SJCRH30 (cell line): ENCODE measurements around the gene CAPN12. TPM values are rescaled to one million over a fixed set of nuclear protein-coding genes. Genes with fewer than 3 reads are reported as not detected.

ENCODE experiments used
- DNase-seq, 2 experiments: peaks; one replicate each; pipeline ENCODE4 v3.0.0-alpha.2; 2015 to 2020
- H3K27ac ChIP-seq: fragments of 250-450 bp; sonication (Bioruptor Pico); 2 replicates; pipeline ENCODE4 v1.5.1; 2020; ENCODE audit warnings: mild to moderate bottlenecking, moderate library complexity
- H3K27me3 ChIP-seq: fragments of 250-450 bp; sonication (Bioruptor Pico); 2 replicates; pipeline ENCODE4 v1.5.1; 2020; ENCODE audit warnings: mild to moderate bottlenecking, moderate library complexity
- H3K36me3 ChIP-seq: fragments of 250-450 bp; sonication (Bioruptor Pico); 2 replicates; pipeline ENCODE4 v1.5.1; 2020; ENCODE audit warnings: mild to moderate bottlenecking, moderate library complexity
- H3K4me1 ChIP-seq: fragments of 250-450 bp; sonication (Bioruptor Pico); 2 replicates; pipeline ENCODE4 v1.5.1; 2020; ENCODE audit warnings: mild to moderate bottlenecking, moderate library complexity
- H3K4me3 ChIP-seq: fragments of 250-450 bp; sonication (Bioruptor Pico); 2 replicates; pipeline ENCODE4 v1.5.1; 2020; ENCODE audit warnings: mild to moderate bottlenecking, moderate library complexity
- H3K9me3 ChIP-seq: fragments of 250-450 bp; sonication (Bioruptor Pico); replicated peaks from 2 replicates; pipeline ENCODE4 v1.5.1; 2020; ENCODE audit warnings: mild to moderate bottlenecking, moderate library complexity
- total RNA-seq: library from RNA; depleted of rRNA; stranded (reverse); fragments of >200 nt; shearing (Covaris generic); gene quantifications from 2 replicates; pipeline ENCODE4 v1.2.3, GENCODE V29; 2014; rRNA removed

The CAPN12 gene
- total RNA-seq, 1 experiment from 2014 or later, result not detected

DNA sequence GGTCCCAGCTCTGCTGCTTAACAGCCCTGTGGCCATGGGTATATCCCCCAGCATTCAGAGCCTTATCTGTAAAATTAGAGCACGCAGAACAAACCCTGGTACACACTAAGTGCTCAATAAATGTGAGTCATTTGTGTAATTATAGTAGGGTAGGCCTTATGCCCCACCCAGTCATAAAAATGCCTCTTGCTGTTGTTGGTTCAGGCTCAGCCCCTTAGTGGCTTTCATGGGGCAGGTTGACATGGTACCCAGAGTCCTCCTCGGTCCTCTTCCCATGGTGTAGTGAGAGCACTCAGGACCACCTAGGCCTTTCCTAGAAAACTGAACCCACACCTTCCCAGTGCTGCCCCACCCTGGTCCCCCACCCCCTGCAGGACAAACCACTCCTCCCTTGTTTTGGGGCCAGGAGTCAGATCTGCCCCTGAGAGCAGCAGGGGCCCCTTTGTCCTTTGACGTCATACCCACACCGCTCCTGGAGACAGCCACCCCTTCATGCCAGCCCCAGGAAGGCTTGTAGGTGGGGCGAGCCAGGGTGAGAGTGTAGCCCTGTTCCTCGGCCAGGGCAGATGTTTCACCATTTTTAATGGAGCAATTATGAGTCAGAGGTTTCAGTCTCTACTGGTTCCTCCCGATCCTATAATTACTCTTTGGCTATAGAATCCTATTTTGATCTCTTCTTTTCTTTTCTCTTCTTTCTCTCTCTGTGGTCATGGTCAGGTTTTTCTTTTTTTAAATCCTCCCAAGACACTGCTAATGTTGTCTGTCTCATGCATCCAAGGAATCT is 60.0 kb downstream of the CAPN12 start:
- Histone ChIP-seq H3K4me3 (no peak overlapping the region), H3K4me1 (peaks cover 33% of the 10 kb centered on the region), H3K36me3 (peaks cover 9% of the 10 kb centered on the region)

DNA sequence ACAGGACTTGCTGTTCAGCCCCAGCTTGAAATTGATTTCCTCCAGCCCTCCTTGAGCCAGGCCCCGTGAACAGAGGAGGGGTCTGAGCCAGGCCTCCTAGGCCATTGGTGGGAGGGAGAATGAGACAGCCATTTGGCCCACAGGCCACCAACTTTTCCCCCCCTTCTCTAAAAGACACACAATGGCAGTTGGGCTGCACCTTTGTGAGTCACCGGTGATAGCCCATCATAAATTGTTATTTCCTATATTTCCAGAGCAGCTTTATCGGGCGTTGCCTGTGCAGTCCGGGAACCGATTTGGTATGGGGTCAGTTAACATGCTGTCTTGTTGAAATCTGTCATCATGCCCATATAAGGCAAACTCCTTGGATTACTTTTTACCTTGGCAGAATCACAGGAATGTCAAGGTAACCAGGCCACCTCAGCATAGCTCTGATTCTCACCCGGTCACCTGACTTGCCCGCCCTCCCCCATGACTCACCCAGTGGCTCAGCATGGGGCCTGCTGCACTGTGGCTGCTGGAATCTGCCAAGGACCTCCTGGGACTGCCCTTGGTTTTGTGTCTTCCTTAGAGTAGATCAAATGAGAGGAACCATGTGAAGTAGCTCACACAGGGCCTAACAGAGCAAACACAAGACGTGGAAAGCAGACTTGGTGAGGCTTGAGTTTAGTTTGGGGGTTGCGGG is 60.7 kb downstream of the CAPN12 start:
- DNase-seq, result peak; percentile 60 to 69
- Histone ChIP-seq H3K27me3 (no peaks in the 10 kb centered on the region), H3K27ac (peak overlapping the region; percentile 24; the same call in 1 of the 2 replicates), H3K36me3 (peaks cover 11% of the 10 kb centered on the region; the same call in 1 of the 2 replicates), H3K4me1 (peaks cover 33% of the 10 kb centered on the region), H3K4me3 (no peak overlapping the region), H3K9me3 (no peaks in the 10 kb centered on the region)

More for the DNA sequence above, 60.0 kb downstream of the CAPN12 start:
- Histone ChIP-seq H3K9me3 (no peaks in the 10 kb centered on the region), H3K27me3 (no peaks in the 10 kb centered on the region), H3K27ac (peak overlapping the region; percentile 24; the same call in 1 of the 2 replicates)
- peak in 1 of 2 experiments; percentile 38 for DNase-seq

DNA sequence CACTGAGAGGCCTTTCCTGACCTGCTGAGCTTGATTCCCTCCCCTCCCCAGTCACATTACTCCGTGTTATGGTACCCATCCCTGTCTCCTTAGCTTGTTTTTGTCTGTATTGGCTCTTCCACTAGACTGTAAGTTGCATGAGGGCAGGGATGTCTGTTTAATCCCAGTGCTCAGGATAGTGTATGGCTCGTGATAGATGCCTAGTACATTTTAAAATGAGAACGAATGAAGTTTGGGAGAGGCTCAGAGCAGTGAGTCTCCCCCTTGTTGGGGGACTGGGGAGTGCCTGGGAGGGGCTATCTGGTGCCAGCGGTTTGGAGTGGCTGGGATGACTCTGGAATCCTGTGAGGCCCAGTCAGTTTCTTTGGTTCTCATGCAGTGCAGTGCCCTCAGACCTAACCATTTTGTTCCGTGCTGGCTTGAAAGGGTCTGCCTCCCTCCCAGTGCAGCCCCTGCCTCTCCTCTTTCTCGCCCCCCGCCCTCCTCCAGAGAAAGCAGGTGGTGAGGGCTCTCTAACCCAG is 61.3 kb downstream of the CAPN12 start:
- Histone ChIP-seq H3K27ac (peak overlapping the region; percentile 24; the same call in 1 of the 2 replicates), H3K4me3 (no peak overlapping the region), H3K4me1 (peaks cover 33% of the 10 kb centered on the region), H3K27me3 (no peaks in the 10 kb centered on the region), H3K36me3 (peaks cover 13% of the 10 kb centered on the region; the same call in 1 of the 2 replicates), H3K9me3 (no peaks in the 10 kb centered on the region)
- no peak for DNase-seq

- no peak for DNase-seq
- Histone ChIP-seq H3K27ac (no peak overlapping the region), H3K36me3 (peaks cover 11% of the 10 kb centered on the region; the same call in 1 of the 2 replicates), H3K4me3 (no peak overlapping the region), H3K4me1 (peaks cover 33% of the 10 kb centered on the region), H3K9me3 (no peaks in the 10 kb centered on the region), H3K27me3 (no peaks in the 10 kb centered on the region)
Observed at GRCh38 chr19:38682195-38682867, 61.9 kb downstream of the CAPN12 start.

Other genes with a start within 250 kb of the CAPN12 start
- 1.2 and 1.5 TPM in 2 replicates for gene MAP4K1, start 126.5 kb downstream of the CAPN12 start, total RNA-seq
- 320 and 322 TPM in 2 replicates for gene EIF3K, start 125.3 kb downstream of the CAPN12 start, total RNA-seq
- 166 and 192 TPM in 2 replicates for gene ACTN4, start 96.8 kb downstream of the CAPN12 start, total RNA-seq
- 0.28 and 0.71 TPM in 2 replicates for gene LGALS7, start 29.0 kb upstream of the CAPN12 start, total RNA-seq
- not detected in 2 replicates for gene LGALS7B, start 44.7 kb upstream of the CAPN12 start, total RNA-seq
- 0.06 and 0.66 TPM in 2 replicates for gene LGALS4, start 68.5 kb upstream of the CAPN12 start, total RNA-seq
- gene ECH1, start 87.3 kb upstream of the CAPN12 start, total RNA-seq, result 55.8 and 64.6 TPM in 2 replicates
- gene HNRNPL, start 105.5 kb upstream of the CAPN12 start, total RNA-seq, result 454 and 471 TPM in 2 replicates
- gene RINL, start 133.8 kb upstream of the CAPN12 start, total RNA-seq, result 0.35 and 0.79 TPM in 2 replicates
- gene SIRT2, start 155.1 kb upstream of the CAPN12 start, total RNA-seq, result 42.1 and 44.6 TPM in 2 replicates
- 29.5 and 29.7 TPM in 2 replicates for gene NFKBIB, start 155.5 kb upstream of the CAPN12 start, total RNA-seq
- 0.43 and 0.79 TPM in 2 replicates for gene CCER2, start 167.7 kb upstream of the CAPN12 start, total RNA-seq
- gene SARS2, start 186.3 kb upstream of the CAPN12 start, total RNA-seq, result 20.0 and 25.7 TPM in 2 replicates
- gene MRPS12, start 186.5 kb upstream of the CAPN12 start, total RNA-seq, result 54.0 and 63.8 TPM in 2 replicates
- 4.6 and 5.3 TPM in 2 replicates for gene FBXO17, start 231.3 kb upstream of the CAPN12 start, total RNA-seq